PC-9 (cell line): ENCODE data around the gene CHST11. TPM values are rescaled to one million over a fixed set of nuclear protein-coding genes. Genes with fewer than 3 reads are reported as not detected.

Source experiments
- BruUV-seq: library from RNA; stranded (reverse); fragments of 400-500 nt; replicated peaks from 2 replicates; lab custom pipeline; 2021; lab: Mats Ljungman, UMichigan
- CTCF ChIA-PET: fragments of 300-600 bp; sonication (Branson Sonifier 250); formaldehyde crosslinking; loops from one replicate; lab custom pipeline; 2022; ENCODE audit warnings: antibody characterized with exemption; lab: Charles Lee
- POLR2A ChIA-PET: fragments of 300-600 bp; sonication (Branson Sonifier 250); formaldehyde crosslinking; loops from one replicate; lab custom pipeline; 2022; ENCODE audit warnings: antibody characterized with exemption; ENCODE audit not compliant: unreplicated experiment; lab: Charles Lee
- DNase-seq, 2 experiments: peaks; one replicate each; pipeline versions ENCODE4 v3.0.0 to v3.0.0-alpha.2; 2015 to 2022; ENCODE audit warnings: mixed read lengths in 1 of 2
- H2AFZ ChIP-seq: fragments of 200-600 bp; sonication (generic); 2 replicates; pipeline ENCODE4 v1.8.1; 2017; ENCODE audit warnings: antibody characterized with exemption
- H3F3A ChIP-seq: fragments of 200-600 bp; sonication (generic); 2 replicates; pipeline ENCODE4 v1.8.1; 2017; ENCODE audit warnings: antibody characterized with exemption, mild to moderate bottlenecking, low read depth; ENCODE audit not compliant: insufficient read depth
- H3K27ac ChIP-seq: fragments of 200-600 bp; sonication (generic); 2 replicates; pipeline ENCODE4 v1.6.1; 2016; ENCODE audit warnings: mixed run types
- H3K27me3 ChIP-seq: fragments of 200-600 bp; sonication (generic); 2 replicates; pipeline ENCODE4 v1.6.1; 2016; ENCODE audit warnings: low read depth, mixed run types; ENCODE audit not compliant: insufficient read depth
- H3K36me3 ChIP-seq: fragments of 200-600 bp; sonication (generic); 2 replicates; pipeline ENCODE4 v1.6.1; 2016; ENCODE audit warnings: low read depth, mixed run types
- H3K4me1 ChIP-seq: fragments of 200-600 bp; sonication (generic); replicated peaks from 2 replicates; pipeline ENCODE4 v1.6.1; 2016; ENCODE audit warnings: mixed run types; ENCODE audit not compliant: insufficient read depth
- H3K4me2 ChIP-seq: fragments of 200-600 bp; sonication (generic); 2 replicates; pipeline ENCODE4 v1.6.1; 2017; ENCODE audit warnings: mixed run types
- H3K4me3 ChIP-seq: fragments of 200-600 bp; sonication (generic); 2 replicates; pipeline ENCODE4 v1.6.1; 2016; ENCODE audit warnings: mixed run types
- H3K79me2 ChIP-seq: fragments of 200-600 bp; sonication (generic); 2 replicates; pipeline ENCODE4 v1.6.1; 2017; ENCODE audit warnings: low read depth, mixed run types
- H3K9me2 ChIP-seq: fragments of 200-600 bp; sonication (generic); 2 replicates; pipeline ENCODE4 v1.8.1; 2017; ENCODE audit warnings: mild to moderate bottlenecking; ENCODE audit not compliant: insufficient read depth
- H3K9me3 ChIP-seq: fragments of 200-600 bp; sonication (generic); 2 replicates; pipeline ENCODE4 v1.8.1; 2016; ENCODE audit warnings: low read depth; ENCODE audit not compliant: insufficient read depth
- H4K20me1 ChIP-seq: fragments of 200-600 bp; sonication (generic); 2 replicates; pipeline ENCODE4 v1.8.1; 2017; ENCODE audit not compliant: insufficient read depth
- CTCF ChIP-seq: fragments of 200-600 bp; sonication (generic); conservative IDR thresholded peaks from 2 replicates; pipeline ENCODE4 v1.6.1; 2017; ENCODE audit warnings: mixed run types, antibody characterized with exemption, mild to moderate bottlenecking, moderate library complexity
- EZH2 ChIP-seq: fragments of 200-600 bp; sonication (generic); IDR thresholded peaks from 2 replicates; pipeline ENCODE4 v1.8.0; 2017; ENCODE audit warnings: antibody characterized with exemption, low read depth
- intact Hi-C: fragments of 100-400 bp; cut with micrococcal nuclease; formaldehyde crosslinking; loops from one replicate; pipeline ENCODE4 v1.10.0; 2022; ENCODE audit not compliant: unreplicated experiment
- total RNA-seq: library from RNA; stranded (reverse); gene quantifications from 2 replicates; pipeline ENCODE4 v1.2.3, GENCODE V29; 2021

CHST11 gene
- total RNA-seq, 1 experiment from 2014 or later = 39.9 TPM

DNA sequence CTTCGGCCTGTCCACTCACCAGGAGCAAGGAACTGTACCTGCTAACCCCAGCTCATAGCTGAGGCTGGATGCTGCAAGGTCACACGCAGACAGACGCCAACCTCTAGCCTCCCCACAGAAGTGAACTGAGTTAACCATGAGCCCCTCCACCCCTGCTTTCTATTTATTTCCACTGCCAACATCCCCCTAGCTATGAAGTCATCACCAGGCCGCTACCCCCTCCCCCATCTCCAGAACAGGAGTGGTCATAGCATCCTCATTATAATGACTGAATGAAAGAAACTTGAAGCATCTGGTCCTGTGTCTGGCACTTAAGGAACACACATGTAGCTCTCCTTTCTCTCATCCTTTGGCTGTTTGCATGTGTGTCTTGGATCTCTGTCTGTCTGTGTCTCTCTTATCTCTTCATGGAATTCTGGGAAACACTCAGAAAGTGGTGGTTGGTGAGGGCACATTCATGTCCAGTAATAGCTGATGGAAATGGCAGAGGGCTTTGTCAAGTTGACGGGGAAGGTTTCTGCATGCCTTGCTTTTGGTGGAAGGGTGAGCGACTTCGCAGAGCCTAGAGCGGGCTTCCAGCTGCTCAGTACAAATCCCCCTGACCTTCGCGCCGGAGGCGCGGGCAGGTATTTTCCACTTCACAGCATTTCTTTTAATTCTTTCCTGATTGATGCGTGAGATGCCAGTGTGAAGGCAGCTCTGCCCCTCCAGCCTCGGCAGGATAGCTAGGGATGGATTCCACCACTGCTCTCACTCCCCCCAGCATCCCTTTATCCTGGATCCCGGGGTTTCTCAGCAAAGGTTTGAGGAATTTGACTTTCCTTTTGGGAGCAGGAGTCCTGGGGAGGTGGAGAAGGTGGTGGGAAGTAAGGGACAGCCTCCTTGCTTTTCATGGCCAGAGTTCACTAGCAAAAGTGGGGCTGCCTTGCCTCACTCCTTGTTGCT is 198.2 kb downstream of the CHST11 start:
- CTCF ChIA-PET = no interaction called here
- no peak overlapping the region for H3K4me3 ChIP-seq
- no peaks in the 10 kb centered on the region for H3K9me2 ChIP-seq
- no peaks in the 10 kb centered on the region for H3K9me3 ChIP-seq
- no peak overlapping the region for H2AFZ ChIP-seq
- POLR2A ChIA-PET = no interaction called here
- peaks cover 99% of the 10 kb centered on the region for H3K79me2 ChIP-seq
- peaks cover 10% of the 10 kb centered on the region for H3K4me1 ChIP-seq
- peaks cover 38% of the 10 kb centered on the region for H3F3A ChIP-seq
- intact Hi-C loops = no loop called here
- H3K27me3 ChIP-seq = no peaks in the 10 kb centered on the region
- no peak overlapping the region for H3K27ac ChIP-seq
- no TSS peak for BruUV-seq
- peaks cover 12% of the 10 kb centered on the region for H4K20me1 ChIP-seq
- no peaks in the 10 kb centered on the region for H3K36me3 ChIP-seq
- no peak for DNase-seq
- H3K4me2 ChIP-seq = no peak overlapping the region
- TF ChIP-seq CTCF = no peak
- TF ChIP-seq EZH2 = no peak

- peaks cover 46% of the 10 kb centered on the region for H3F3A ChIP-seq
- peaks cover 91% of the 10 kb centered on the region for H3K79me2 ChIP-seq
- POLR2A ChIA-PET = no interaction called here
- no peaks in the 10 kb centered on the region for H3K36me3 ChIP-seq
- H3K9me2 ChIP-seq = no peaks in the 10 kb centered on the region
- H3K27me3 ChIP-seq = no peaks in the 10 kb centered on the region
- BruUV-seq = no TSS peak
- no peak overlapping the region for H3K27ac ChIP-seq
- no peak overlapping the region for H3K4me2 ChIP-seq
- H4K20me1 ChIP-seq = peaks cover 12% of the 10 kb centered on the region
- no peak for DNase-seq
- TF ChIP-seq CTCF (no peak), EZH2 (no peak)
- H2AFZ ChIP-seq = no peak overlapping the region
- no peaks in the 10 kb centered on the region for H3K9me3 ChIP-seq
- H3K4me3 ChIP-seq = no peak overlapping the region
- peaks cover 10% of the 10 kb centered on the region for H3K4me1 ChIP-seq
- CTCF ChIA-PET = no interaction called here
- intact Hi-C loops = no loop called here
Measured at GRCh38 chr12:104656383-104656782, 199.6 kb downstream of the CHST11 start.

DNA sequence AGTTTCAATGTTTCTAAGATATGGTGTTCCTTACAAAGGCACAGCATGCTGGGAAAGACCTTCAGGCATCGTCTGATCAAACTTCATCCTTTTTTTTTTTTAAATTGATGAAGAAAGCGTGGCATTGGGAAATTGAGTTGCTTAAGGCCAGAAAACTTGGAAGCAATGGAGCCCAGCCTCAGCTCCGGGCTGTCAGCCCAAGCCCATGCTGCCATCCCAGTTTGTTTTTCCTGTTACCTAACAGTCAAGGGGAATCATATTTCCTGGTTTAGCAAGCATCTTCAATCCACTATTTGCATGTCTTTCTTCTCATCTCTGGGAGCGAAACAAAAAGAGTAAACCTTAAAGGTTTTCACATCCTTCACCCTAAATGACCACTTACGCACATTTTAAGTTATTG is 200.2 kb downstream of the CHST11 start:
- ChIA-PET POLR2A (no interaction called here), CTCF (interaction anchor here (0.7 kb wide), 1 partner anchor 107 kb away, joined by 7 read pairs; no protein-coding TSS in a partner anchor)
- Histone ChIP-seq H3K79me2 (peaks cover 91% of the 10 kb centered on the region), H3K36me3 (no peaks in the 10 kb centered on the region), H3K4me1 (peaks cover 15% of the 10 kb centered on the region), H3F3A (peaks cover 51% of the 10 kb centered on the region), H2AFZ (no peak overlapping the region), H3K27me3 (no peaks in the 10 kb centered on the region), H3K4me3 (no peak overlapping the region), H3K27ac (no peak overlapping the region), H3K9me2 (no peaks in the 10 kb centered on the region), H3K9me3 (no peaks in the 10 kb centered on the region), H3K4me2 (no peak overlapping the region), H4K20me1 (peaks cover 8% of the 10 kb centered on the region)
- intact Hi-C loops = no loop called here
- DNase-seq = peak in 1 of 2 experiments; percentile 43
- no TSS peak for BruUV-seq
- TF ChIP-seq EZH2 (no peak), CTCF (no peak)
